Fibroblast of skin of back (primary cell): ENCODE measurements around the gene KCNAB2.
"Not testable (repeated sequence)": the region's sequence is repeated elsewhere in the genome, so short reads cannot be mapped to it uniquely, and the experiment has no call there.

ENCODE experiments used
- DNase-seq: peaks from one replicate; pipeline ENCODE4 v3.0.0-alpha.2; 2013

The KCNAB2 gene

DNA sequence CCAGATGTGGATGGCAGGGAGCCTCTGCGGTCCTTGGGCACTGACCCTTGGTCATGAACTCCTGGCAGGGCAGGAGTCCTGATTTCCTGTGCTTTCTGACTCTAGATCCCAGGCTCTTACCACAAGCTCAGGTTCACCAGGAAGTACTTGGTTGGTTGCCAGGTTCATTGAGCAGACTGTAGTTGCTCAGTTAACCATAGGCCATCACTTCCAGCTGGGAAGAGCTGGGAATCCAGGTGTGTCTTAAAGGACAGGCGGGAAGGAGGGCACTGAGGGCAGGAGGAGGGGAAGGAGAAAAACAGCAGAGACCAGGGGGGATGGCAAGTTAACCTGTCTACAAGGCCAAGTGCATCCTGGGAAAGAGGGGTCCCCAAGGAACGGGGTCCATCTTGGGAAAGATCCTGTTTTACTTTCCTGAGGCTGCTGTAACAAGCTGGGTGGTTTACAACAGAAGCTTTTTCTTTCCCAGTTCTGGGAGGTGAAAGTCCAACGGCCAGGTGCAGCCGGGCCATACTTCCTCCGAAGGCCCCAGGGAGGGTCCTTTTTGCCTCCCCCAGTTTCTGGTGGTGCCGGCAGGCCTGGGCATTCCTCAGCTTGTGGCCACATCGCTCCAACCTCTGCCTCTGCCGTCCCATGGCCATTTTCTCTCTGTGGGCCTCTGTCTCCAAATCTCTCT, 11.6 kb downstream of the KCNAB2 start:
- DNase-seq: no peak

DNA sequence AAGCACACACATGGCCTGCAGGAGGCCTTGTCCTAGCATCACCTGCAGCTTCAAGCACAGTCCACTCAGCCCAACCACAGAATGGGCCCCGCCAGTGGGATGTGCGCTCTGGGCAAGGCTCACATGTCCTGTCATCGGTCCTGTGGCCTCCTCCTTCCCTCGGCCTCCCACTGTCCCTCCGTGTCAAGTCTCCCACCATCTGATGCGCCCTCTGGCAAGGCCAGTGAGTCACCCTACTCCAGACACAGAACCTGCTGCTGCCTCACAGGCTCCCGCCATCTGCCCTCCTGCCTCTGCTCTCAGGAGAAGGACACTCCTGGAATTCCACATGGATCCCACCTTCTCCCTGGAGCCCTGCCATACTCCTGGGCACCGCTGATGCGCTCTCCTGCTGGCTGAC, 14.2 kb downstream of the KCNAB2 start:
- DNase-seq: no peak

DNA sequence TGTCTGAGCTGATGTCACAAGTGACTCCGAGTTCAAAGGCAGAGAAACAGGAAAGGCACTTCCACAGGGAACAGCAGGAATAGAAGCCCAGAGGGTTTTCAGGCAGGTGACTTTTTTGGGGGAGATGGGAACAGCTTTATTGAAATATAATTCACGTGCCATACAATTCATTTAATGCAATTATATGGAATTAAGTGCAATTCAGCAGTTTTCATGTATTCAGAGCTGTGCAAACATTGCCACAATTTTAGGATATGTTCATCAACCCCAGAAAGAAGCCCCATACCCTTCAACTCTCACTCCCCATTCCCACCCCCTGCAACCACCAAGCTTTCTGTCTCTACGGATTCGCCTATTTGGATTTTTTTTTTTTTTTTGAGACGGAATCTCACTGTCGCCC, 17.0 kb downstream of the KCNAB2 start:
- DNase-seq: no peak

DNA sequence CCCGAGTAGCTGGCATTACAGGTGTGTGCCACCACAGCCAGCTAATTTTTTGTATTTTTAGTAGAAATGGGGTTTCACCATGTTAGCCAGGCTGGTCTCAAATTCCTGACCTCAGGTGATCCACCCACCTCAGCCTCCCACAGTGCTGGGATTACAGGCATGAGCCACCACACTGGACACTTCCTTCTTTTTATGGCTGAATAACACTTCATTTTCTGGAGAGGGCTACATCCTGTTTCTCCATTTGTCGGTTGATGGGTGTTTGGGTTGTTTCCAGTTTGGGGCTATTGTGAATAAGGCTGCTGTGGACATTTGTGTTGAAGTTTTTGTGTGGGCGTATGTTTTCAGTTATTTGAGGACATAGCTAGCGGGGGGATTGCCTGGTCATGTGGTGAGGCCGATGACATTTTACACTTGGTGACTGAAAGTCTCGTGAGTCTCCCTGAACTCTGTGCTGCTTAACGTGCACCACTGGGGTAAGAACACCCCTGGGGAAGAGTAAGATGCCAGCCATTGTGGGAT, 17.9 kb downstream of the KCNAB2 start:
- not testable (repeated sequence) for DNase-seq

DNA sequence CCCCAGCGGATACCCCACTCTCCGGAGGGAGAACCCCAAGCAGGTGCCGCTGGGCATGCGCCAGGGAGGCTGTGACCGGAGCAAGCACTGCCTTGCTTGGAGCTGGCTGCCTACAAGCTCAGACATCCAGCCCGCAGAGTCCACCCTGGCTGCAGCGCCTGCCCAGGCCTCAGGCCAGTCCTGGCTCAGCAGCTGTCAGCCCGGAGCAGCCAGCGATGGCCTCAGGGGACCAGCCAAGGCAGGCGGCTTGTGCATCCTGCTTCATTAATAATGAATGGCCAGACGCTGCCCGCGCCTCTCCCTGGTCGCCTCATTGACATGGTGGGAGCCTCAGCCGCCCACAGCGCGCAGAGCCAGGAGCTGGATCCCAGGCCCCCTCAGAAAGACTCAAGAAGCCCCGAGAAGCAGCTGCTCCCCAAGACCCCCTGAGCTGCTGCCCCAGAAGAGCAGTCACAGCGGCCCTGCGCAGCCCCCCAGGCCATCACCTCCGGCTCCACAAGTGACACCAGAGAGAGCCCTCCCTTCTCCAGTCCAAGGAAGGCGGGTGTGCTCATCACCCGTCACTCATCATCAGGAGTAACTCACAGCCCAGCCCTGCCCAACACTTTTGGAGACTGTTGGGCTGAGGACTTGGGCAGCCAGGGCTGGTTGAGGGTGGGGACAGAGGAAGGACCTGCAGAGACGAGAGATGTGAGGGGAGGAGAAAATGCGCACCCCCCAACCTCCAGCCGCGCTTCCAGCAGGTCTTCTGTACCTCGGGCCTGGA, 19.6 kb downstream of the KCNAB2 start:
- DNase-seq: no peak

DNA sequence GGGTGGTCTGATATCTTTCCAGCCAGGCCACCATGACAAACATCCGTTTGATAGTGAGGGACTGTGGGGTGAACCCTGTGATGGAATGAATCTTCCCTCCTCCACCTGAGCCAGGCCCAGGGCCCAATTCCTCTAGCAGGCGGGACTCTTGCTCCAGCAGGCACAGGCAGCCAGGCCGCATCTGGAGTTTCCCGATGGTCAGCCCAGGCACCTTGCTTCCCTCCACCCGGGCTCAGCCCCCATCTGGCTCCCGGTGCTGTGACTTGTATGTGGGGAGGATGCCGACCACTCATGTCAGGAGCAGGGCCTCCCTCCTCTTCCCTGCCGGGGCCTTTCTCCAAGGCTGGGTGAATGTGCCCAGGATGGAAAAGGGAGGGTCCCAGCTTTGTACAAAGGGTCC, 21.0 kb downstream of the KCNAB2 start:
- no peak for DNase-seq

DNA sequence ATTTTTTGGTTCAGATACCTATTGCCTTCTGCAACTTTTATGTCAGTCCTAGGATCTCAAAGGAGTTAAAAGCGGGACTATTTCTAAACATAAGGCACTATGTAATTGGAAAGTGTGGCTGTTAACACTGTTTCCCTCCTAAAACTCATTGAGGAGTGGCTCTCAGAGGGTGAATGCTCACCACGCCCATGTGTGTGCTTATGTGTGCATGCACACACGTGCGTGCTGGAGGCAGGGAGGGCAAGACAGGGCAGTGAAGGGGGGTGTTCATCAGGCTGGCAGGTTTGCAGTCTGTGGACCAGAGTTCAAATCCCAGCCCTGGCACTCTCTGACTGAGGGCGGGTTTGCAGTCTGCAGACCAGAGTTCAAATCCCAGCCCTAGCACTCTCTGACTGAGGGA, 22.4 kb downstream of the KCNAB2 start:
- DNase-seq: no peak

DNA sequence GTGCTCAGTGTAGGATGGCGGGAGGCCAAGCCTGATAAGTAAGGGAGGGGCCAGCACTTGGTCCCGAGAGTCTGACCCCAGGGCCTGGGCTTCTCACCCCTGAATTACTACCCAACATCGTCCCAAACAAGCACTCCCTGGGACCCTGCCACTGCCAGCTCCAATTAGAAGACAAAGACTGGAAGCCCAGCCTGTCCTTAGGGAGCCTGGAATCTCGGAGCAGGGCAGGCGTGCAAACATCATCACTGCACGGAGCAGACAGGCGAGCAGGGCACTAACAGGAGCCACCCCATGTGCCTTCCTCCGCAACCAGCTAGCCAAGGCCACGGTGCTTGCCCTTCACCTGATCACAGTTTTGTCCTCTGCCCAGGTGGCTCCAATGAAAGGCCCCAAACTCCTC, 23.2 kb downstream of the KCNAB2 start:
- no peak for DNase-seq

DNA sequence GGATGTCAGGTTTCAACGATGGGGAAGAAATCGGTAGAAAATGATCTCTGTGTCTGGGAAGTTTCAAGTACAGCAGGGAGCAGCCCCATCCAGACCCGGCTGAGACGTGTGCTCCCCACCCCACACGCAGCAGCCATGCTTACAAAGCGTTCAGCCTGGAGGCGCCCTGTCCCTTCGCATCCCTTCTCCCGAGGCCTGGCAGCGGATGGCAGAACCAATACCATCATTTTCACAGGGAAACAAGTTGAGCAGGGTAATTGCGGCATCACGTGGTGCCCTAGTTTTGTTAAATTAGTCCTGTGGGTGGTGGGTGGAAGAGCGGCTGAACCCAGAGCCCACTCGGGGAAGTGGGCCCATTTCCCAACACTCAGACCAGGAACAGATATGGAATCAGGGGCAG, 23.9 kb downstream of the KCNAB2 start:
- no peak for DNase-seq

DNA sequence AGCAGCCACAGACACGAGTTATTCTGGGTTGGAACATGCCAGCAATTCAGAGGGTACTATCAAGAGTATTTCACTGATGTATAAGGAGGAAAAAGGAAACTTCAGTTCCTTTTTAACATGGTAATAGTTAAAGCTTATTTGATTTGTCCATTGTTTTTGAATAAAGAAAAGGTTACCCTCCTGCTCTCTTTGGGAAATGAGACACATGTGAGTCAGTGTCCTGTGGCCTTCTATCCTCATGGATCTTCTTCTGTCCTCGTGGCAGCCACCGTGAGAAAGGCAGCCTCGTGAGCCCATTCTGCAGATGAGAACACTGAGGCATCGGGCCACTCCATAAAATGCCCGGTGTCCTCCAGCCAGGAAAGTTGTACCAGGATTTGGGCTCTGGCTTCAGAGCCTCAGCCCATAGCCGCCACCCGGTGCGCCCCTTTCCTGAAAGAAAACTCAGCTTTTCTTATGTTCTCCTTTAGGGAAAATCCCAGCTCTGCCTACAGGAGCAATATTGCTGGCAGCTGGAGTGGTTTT, 24.8 kb downstream of the KCNAB2 start:
- no peak for DNase-seq

DNA sequence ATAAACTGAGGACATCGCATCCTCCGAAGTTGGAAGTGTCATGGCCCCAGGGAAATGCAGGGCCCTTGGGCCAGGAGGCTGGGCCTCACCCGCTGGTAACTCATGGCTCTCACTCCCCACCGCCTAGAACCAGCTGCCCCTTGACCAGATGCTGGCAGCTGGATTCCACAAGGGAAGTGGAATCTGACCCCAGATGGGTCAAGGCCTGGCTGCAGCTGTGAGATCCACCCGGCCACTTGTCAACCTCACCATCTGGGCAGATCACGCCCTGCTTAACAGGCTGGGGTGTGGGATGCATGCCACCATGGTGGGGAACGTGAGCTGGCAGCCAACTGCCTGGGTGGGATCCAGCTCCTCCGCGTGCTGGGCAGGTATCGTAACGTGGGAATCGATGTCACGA, 25.5 kb downstream of the KCNAB2 start:
- DNase-seq: no peak

DNA sequence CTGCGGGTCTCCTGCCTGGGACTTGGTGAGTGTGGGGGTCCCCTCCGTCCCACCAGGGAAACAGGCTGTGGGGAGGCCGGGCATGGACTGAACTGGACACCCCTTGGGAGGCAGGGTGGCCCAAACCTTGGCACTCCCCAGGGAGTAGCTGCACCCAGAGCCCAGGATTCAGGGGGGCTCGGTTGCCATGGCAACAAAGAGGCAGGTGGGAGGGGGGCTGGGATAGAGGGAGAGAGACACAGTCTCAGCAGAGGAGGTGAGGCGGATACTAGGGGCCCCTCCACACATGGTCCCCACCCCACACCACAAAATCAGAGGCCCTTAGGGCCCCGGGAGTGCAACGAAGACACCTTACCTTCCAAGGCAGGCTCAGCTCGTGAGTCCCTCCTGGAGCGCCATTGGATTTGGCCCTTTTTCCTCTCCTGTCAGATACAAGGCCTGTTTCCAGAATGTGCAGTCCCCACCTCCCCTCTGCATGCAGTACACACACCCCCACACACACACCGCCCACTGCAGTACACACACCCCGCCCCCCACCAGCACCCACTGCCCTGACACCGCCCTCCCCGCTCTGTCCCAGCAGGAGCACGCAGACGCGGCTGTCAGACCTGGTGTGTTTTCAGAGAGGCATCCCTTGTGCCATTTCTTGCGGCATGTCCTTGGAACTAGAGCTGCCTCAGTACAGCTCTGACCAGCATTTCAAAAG, 27.2 kb downstream of the KCNAB2 start:
- DNase-seq: no peak

DNA sequence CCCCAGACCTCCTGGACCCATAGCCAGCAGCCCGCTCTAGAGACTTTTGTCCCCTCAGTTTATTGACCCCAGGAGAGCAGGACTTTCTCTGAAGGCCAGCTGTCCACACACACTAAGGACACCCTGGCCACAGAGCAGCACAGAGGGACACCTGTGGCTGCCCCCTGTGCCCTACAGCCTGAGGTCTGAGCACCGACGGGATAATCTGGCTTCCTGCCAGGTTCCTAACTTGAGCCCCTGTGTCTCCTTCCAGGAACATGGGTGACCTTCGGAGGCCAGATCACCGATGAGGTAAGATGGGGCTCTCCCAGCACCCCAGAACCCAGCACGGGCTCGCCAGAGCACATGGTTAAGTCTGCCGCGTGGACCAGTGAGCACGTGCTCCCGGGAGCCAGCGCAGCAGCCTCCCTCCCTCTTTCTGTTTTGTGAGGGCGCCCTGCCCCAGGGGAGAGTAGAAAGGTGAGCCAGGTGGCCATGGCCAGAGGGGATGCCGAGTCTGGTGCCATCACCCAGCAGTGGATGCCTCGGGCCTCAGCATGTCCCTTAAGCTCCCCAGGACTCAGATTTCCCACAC, 27.9 kb downstream of the KCNAB2 start:
- no peak for DNase-seq

DNA sequence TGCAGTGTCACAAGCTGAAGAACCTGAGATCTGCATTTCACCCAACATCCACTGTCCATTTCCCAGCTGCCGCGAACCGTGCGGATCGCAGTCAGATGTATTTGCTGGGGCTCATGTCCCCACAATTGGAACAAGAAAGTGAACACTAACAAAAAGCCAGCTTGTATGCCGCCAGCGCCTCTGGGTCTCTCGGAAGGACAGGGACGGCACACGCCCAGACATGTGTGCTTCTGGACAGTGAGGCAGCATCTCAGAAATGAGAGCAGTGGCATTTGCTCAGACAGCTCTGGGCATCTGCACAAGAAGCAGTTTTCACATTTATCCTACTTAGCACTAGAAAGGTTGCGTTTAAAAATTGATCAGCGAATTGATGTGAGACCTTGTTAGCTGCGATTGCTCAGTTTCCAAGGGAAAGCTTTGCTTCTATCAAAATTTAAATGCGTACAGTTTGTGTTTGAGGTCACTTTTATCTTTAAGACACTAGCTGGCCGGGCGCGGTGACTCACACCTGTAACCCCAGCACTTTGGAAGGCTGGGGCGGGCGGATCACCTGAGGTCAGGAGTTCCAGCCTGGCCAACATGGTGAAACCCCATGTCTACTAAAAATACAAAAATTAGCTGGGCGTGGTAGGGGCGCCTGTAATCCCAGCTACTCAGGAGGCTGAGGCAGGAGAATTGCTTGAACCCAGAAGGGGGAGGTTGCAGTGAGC, 28.7 kb downstream of the KCNAB2 start:
- DNase-seq: no peak

DNA sequence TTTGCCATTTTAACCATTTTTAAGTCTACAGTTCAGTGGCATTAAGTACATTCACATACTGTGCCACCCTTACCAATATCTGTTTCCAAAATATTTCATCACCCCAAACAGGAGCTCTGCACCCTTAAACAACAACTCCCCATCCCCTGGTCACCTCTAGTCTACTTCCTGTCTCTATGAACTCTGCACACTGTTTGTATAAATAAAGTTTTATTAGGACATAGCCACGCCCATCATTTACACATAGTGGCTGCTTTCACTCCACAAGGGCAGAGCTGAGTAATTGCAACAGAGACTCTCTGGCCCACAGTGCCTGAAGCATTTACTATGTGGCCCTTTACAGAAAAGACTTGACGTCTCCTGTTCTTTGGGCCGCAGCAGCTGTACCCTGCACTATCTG, 30.1 kb downstream of the KCNAB2 start:
- DNase-seq: no peak

DNA sequence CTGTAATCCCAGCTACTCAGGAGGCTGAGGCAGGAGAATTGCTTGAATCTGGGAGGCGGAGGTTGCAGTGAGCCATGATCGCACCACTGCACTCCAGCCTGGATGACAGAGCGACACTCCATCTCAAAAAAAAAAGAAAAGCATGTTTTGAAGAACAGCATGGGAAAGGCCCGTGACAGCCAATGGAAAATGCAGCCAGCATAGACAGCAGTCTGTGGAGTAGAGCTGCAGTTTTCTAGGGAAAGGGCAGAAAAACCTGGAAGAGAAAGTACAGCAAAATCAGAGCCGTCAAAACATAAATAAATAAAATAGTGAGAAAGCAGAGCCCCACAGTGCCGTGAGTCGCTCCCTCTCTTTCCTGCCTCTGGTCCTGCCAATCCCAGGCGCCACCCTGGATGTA, 31.4 kb downstream of the KCNAB2 start:
- DNase-seq: not testable (repeated sequence)

DNA sequence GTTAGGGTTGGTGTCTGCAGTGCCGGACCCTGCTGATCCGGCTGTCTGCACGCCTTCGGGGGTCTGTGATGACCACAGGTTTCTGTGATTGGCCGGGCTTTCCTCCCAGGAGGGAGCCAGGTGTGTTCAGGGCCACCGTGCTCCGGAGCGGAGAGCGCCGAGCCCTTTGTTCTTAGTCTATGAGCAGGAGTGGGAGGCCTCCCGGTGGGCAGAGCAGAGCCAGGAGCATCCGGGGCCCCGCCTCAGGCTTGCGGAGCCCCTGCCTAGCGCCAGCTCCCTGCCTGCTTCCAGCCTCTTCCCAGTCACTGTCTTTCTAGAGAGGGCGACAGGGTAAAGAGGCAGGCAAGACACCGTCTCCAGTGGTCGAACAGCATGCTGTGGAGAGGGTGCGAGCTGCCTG, 31.8 kb downstream of the KCNAB2 start:
- DNase-seq: no peak

DNA sequence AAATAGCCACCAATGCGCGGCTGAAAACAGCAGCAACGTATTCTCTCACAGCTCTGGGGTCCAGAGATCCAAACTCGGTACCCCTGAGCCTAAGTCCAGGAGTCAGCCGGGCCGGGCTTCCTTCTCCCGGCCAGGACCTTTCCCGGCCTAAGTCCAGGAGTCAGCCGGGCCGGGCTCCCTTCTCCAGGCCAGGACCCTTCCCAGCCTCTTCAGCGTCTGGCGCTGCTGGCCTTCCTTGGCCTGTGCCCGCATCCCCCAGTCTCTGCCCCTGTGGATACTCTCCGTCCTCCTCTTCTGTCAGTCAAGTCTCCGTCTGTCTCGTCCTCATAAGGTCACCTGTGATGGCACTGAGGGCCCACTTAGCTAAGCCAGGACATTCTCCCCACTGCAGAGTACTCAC, 32.2 kb downstream of the KCNAB2 start:
- no peak for DNase-seq

DNA sequence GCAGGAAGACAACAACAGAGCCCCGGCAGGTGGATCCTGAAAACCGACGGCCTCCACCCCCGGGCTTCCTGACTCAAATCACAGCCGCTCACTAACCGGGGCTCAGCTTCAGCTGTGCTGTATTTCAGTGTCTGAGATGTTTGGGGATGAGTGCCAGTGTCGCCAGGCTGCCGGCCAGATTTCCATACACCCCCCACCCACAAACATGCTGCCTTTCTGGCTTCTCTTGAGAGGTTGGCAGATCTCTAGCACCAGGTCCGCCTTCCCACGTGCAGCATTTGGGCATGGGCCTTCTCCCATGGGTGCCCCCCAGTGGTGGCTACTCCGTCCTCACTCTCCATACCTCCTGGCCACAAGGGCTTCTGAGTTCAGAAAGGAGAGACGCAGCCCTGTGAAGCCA, 34.8 kb downstream of the KCNAB2 start:
- DNase-seq: no peak

DNA sequence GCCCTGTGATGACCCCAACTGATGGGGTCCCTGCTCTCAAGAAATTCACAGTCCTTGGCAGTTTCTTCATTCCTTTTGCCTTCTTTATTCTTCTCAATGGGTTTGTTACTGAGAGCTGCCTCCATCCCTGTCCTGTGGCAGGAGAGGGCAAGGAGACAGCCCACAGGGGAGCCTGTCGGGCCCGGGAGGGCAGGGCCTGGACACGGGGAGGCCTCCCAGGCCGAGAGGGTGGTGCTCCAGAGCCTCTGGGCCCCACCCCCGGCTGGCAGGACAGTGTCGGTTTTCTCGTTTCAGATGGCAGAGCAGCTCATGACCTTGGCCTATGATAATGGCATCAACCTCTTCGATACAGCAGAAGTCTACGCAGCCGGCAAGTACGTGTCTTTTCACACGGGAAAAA, 36.2 kb downstream of the KCNAB2 start:
- DNase-seq: no peak

DNA sequence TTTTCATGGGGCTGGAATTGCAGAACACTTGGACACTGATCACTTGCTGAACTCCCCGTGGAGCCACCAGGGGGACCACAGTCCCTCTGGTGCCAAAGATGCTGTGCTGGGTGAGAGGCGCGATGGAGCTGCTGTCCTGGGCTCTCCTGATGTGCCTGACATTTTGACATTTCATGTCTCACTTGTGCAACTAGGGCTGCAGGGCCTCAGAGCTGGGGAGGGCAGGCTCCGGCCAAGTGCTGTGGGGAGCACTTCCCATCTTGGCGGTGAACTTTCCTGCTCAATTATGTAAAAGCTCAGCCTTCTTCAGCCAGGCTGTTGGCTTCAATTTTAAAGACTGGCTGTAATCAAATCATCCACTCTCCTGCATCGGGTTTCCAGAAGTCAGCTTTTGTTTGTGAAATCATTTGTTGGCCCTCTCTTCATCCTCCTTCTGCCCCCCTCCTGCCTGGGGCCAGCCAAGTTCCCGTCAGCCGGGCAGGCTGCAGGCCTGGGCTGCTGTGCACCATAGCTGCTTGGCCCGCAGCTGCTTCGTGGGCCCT, 36.8 kb downstream of the KCNAB2 start:
- no peak for DNase-seq

DNA sequence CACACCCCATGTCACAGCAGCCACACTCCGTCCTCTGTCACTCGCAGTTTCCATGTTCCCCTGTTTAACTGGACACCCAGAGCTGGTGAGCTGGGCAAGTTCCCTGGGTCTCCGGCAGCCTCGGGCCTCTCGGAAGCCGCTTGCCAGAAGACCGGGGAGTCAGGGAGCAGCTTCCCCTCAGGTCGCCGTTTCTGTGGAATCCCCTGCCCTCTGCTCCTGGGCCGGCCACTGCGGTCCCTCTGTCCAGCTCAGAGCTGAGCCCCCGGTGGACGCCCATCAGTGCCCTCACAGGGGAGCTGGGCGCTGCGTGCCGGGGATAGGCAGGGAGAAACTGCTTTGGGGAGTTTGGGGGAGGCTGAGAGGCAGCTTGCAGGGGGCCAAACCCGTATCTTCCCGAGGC, 37.7 kb downstream of the KCNAB2 start:
- DNase-seq: no peak
